Muscle of leg (tissue), 11 donors: ENCODE measurements around the gene MGARP. TPM values are rescaled to one million over a fixed set of nuclear protein-coding genes. Genes with fewer than 3 reads are reported as not detected.

Experiments used
- DNase-seq: peaks from one replicate; pipeline ENCODE4 v3.0.0; 2013
- H3K27ac ChIP-seq: one replicate; pipeline ENCODE4 v1.5.1; 2013; ENCODE audit warnings: mild to moderate bottlenecking, low read length, control low read depth
- H3K27me3 ChIP-seq: one replicate; pipeline ENCODE4 v1.6.1; 2013; ENCODE audit warnings: low read length; ENCODE audit not compliant: control insufficient read depth, insufficient read depth
- H3K36me3 ChIP-seq: one replicate; pipeline ENCODE4 v1.6.1; 2013; ENCODE audit warnings: low read length; ENCODE audit not compliant: control insufficient read depth, insufficient read depth
- H3K4me1 ChIP-seq: one replicate; pipeline ENCODE4 v1.6.1; 2013; ENCODE audit warnings: low read length; ENCODE audit not compliant: control insufficient read depth, insufficient read depth
- H3K4me3 ChIP-seq: one replicate; pipeline ENCODE4 v1.5.1; 2013; ENCODE audit warnings: low read length, control low read depth
- H3K9me3 ChIP-seq: replicated peaks from 2 replicates; pipeline ENCODE4 v1.6.1; 2013; ENCODE audit warnings: low read depth, low read length; ENCODE audit not compliant: control insufficient read depth
- WGBS: methylation state at CpG from one replicate; pipeline ENCODE4 v1.1.5; 2013; ENCODE audit warnings: missing lambda C conversion rate; ENCODE audit not compliant: insufficient coverage; 5-methylcytosine and 5-hydroxymethylcytosine counted together
- polyA plus RNA-seq, 8 donors: library from polyadenylated mRNA; unstranded; fragments of 120-200 nt; gene quantifications; one replicate each; pipeline versions ENCODE4 v1.2.1 to v1.2.3, GENCODE V29; 2013; ENCODE audit warnings: inconsistent platforms in 1 of 8, low replicate concordance in 1 of 8; ENCODE audit not compliant: insufficient read length in 8 of 8, insufficient read depth in 1 of 8
- total RNA-seq: library from RNA; stranded (reverse); fragments of 120-200 nt; gene quantifications from one replicate; pipeline ENCODE4 v1.2.4, GENCODE V29; 2013

The MGARP gene
- total and polyA plus RNA-seq, 9 donors, result 0.14 to 0.63 (median 0.43) TPM

DNA sequence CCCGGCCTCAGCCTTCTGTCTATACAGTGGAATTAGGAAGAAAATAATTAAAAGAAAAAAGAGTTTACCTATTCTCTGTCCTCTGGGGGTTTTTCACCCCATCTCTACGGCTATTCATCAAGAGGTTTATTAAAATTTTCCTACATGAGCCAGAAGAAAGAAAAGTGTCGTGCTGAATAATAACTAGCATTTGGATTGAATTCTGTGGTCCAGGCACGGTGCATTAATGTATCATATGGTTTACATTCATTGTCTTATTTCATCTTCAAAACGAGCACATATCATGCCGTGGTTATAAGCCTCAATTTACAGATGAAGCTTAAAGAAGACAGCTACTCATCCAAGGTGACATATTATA is 15.9 kb upstream of the MGARP start:
- Histone ChIP-seq H3K9me3 (no peaks in the 10 kb centered on the region), H3K4me3 (peak overlapping the region; percentile 12), H3K36me3 (peaks cover 17% of the 10 kb centered on the region), H3K27me3 (no peaks in the 10 kb centered on the region), H3K4me1 (peaks cover 5% of the 10 kb centered on the region), H3K27ac (peak overlapping the region; percentile 42)
- WGBS, result no CpG with 5 or more reads among the region's 6 CpGs
- DNase-seq, result no peak

DNA sequence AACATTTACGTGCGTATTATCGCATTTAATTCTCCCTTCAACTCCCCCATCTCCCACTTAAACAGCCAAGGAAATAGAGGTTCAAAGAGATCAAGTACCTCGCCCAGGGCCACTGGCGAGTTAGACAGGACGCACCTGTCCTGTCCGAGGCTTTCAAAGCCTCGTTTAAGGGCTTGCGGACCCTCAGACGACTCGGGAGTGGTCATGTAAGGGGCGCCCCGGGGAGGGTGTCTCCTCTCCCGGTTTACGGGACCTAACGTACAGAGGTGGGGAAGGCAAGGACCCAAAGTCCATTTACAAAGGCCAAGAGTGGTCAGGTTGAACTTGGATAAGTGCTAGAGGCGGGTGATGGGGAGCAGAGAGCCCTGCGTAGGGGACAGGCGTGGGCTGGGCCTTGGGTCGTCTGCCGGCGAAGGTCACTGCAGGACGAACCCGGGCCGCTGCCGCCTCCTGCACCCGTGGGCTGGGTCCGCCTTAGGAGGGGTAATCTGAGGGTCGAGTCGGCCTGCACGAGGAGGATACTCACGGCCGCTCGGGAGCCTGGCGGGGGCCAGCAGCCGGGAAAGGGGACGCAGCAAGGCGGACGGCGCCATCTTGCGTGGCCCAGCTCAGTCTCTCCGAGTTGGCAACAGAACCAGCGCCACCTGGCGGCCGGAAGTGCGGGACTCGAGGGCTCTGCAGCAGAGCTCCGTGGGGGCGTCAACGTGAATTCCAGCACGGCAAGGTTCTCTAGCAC is 15.3 kb upstream of the MGARP start:
- H3K27ac ChIP-seq, result peak overlapping the region; percentile 87
- peaks cover 3% of the 10 kb centered on the region for H3K4me1 ChIP-seq
- peak overlapping the region; percentile 70 for H3K4me3 ChIP-seq
- DNase-seq, result peak; percentile 97
- WGBS, result under 1% methylated on average over 41 of the region's 51 CpGs
- no peaks in the 10 kb centered on the region for H3K9me3 ChIP-seq
- peaks cover 21% of the 10 kb centered on the region for H3K36me3 ChIP-seq
- no peaks in the 10 kb centered on the region for H3K27me3 ChIP-seq

DNA sequence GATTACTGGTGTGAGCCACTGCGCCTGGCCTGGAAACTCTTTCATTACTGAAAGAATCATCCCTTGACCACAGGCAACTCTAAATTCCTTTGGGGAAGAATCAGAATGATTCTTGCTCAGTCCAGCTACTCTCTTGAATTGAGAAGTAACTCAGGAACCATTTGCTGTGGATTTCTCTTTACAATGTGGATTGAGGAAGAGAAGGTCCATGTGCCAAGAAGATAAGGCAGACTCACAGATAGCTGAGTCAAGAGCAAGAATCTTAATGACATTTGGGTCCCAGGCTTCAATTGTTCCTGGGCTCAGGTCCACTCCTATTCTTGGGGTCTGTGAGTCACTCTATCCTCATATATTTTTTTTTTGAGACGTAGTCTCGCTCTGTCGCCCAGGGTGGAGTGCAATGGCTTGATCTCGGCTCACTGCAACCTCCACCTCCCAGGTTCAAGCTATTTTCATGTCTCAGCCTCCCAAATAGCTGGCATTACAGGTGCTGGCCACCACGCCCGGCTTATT is 6.2 kb upstream of the MGARP start:
- Histone ChIP-seq H3K27me3 (peaks cover 4% of the 10 kb centered on the region), H3K4me1 (no peaks in the 10 kb centered on the region), H3K27ac (no peak overlapping the region), H3K36me3 (peaks cover 9% of the 10 kb centered on the region), H3K4me3 (no peak overlapping the region), H3K9me3 (no peaks in the 10 kb centered on the region)
- no peak for DNase-seq
- WGBS, result 87% methylated on average over 7 of the region's 7 CpGs

DNA sequence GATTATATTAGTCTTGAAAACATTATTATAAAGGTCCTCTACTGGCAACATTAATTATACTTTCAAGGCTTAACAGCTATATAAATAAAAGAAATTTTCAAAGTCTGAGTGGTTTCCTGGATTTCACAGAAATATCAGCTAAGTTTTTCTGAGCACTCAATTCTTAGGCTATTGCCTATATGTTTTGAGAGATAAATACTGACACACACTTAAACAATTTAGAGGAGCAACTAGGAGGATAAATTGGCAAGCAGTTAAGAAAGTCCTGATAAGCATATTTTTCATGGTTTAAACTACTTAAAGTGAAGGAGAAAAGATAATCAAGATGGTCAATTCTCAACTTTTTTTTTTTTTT is 2.7 kb upstream of the MGARP start:
- H3K4me1 ChIP-seq, result peaks cover 12% of the 10 kb centered on the region
- no peak for DNase-seq
- no peak overlapping the region for H3K4me3 ChIP-seq
- H3K27ac ChIP-seq, result no peak overlapping the region
- peaks cover 34% of the 10 kb centered on the region for H3K27me3 ChIP-seq
- no peaks in the 10 kb centered on the region for H3K36me3 ChIP-seq
- no peaks in the 10 kb centered on the region for H3K9me3 ChIP-seq

DNA sequence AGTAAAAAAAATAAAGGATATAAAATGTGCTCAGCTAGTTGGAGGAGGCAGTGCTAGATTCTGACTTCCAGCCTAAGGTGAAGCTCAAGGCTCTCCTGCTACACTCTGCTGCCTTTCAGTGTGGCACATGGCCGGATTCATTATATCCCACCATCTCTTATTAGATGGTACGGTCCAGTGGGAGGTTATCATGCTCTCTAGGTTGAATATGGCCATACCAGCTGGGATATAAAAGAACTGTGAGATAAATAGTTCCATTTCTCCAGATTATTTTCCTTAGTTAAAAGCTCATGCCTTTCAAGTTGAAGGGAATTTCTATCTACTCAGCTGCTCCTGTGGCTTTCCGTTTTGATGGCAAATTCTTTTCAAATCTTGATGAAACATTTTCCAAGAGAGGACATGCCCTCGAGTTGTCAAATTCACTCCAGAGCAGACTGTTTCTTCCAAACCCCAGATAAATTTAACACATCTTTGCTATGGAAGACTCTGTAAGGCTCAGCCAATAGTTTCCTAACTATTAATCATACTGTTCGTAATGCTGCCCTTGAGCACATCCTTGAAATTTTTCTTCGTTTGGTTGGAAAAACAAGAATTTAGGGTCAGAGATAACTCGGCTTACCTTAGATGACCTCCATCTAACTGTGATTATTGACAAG is 2.2 kb upstream of the MGARP start:
- 81% methylated on average over 2 of the region's 7 CpGs for WGBS
- Histone ChIP-seq H3K9me3 (no peaks in the 10 kb centered on the region), H3K4me1 (peaks cover 12% of the 10 kb centered on the region), H3K4me3 (no peak overlapping the region), H3K27me3 (peaks cover 34% of the 10 kb centered on the region), H3K36me3 (no peaks in the 10 kb centered on the region), H3K27ac (no peak overlapping the region)
- no peak for DNase-seq

DNA sequence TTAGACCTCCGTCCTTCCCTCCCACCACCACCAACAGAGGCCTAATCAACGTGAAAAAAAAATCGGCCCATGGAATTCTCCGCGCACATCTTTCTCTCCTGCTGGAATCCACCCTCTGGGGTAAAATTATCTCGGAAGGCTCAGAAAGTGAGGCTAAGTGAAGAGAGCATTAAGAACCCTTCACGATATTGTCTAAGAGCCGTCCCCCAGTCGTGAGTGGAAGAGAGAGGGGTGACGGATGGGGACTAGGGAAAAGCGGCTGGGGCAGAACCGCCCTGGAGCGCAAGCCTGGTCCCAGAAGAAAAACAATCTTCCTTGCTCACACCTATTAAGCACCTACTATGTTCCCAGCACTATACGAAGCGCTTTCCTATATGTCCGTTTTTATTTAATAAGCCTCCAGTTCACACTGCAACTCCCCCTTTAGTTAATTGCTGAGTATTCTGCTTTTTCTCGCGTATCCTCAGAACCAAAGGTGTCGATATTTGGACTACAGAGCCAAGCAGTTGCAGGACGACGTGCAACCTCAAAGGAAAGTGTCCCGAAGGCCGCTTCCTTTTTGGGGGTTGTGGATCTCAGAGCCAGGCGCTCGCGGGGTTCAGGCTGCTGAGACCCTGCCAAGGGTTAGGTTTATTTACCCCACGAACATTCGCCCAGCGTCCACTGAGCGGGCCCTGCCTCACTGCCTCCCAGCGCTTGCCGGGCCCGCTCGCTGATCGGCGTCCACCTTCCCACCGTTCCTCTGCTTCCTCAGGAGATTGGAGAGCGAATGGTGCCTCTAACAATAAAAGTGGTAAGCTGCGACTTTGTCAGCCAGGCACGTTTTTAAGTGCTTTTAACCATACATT is 889 bp downstream of the MGARP start:
- H3K9me3 ChIP-seq, result no peaks in the 10 kb centered on the region
- DNase-seq, result peak; percentile 16
- H3K36me3 ChIP-seq, result no peaks in the 10 kb centered on the region
- no peak overlapping the region for H3K27ac ChIP-seq
- WGBS, result 4% methylated on average over 16 of the region's 40 CpGs
- peak overlapping the region; percentile 40 for H3K4me3 ChIP-seq
- peaks cover 37% of the 10 kb centered on the region for H3K27me3 ChIP-seq
- H3K4me1 ChIP-seq, result peaks cover 12% of the 10 kb centered on the region

DNA sequence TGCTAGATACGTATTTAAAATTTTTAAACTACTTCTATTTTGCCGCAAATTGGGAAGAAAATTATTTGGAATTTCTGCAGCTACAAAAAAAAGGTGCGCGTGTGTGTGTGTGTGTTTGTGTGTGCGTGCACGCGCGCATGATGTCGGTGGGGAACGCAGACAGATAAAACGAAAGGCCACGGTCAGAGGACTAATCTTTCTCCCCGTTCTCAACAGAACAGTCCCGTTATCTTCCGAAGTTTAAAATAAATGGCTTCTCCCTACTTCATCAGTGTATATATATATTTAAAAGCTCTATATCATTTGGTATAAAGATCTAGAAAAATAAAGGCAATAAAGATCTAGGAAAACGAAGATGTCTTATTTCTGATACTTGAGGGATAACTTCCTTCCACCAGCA is 1.5 kb downstream of the MGARP start:
- Histone ChIP-seq H3K9me3 (no peaks in the 10 kb centered on the region), H3K27me3 (peaks cover 37% of the 10 kb centered on the region), H3K27ac (no peak overlapping the region), H3K4me1 (peaks cover 12% of the 10 kb centered on the region), H3K36me3 (no peaks in the 10 kb centered on the region), H3K4me3 (no peak overlapping the region)
- DNase-seq, result no peak
- WGBS, result no CpG with 5 or more reads among the region's 16 CpGs

DNA sequence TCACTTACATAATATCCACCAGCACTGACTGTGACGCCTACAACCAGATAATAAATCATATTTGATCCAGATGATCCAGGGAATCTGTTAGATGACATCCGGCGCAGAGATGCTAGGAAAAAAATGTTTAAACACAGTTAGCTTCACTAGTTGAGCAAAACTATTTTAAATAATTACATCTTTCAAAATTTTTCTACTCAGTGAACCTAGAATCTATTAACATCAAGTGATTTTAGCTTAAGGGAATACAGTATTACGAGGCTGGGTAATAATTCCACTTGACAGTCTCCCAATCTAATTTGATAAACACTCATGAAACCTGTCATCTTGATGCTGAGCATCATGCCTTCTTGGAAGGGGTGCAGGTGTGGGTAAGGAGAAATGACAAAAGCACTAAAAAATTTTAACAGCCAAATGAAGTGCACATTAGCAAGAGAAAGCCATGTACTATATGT is 4.7 kb downstream of the MGARP start:
- Histone ChIP-seq H3K4me3 (no peak overlapping the region), H3K36me3 (no peaks in the 10 kb centered on the region), H3K27ac (no peak overlapping the region), H3K4me1 (peaks cover 12% of the 10 kb centered on the region), H3K27me3 (peaks cover 28% of the 10 kb centered on the region), H3K9me3 (no peaks in the 10 kb centered on the region)
- no CpG with 5 or more reads among the region's 4 CpGs for WGBS
- no peak for DNase-seq

DNA sequence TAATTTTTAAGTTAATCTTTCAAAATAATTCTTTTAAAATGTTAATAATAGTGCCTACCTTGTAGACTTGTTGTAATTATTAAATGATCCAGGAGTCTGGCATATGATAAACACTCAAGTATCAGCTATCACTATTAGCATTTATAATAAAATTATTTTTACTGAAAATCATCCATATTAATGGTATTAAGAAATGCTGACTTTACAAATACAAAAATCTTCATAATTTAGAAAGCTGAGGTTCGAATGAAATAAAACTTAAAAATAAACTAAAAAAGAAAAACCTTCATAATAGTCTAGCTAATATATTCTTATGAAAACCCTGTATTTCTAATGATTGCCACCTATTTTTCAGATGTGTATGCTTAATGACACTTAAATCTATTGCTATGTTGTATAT is 5.2 kb downstream of the MGARP start:
- H3K27me3 ChIP-seq, result peaks cover 23% of the 10 kb centered on the region
- no peak for DNase-seq
- no peak overlapping the region for H3K27ac ChIP-seq
- no peaks in the 10 kb centered on the region for H3K36me3 ChIP-seq
- H3K4me1 ChIP-seq, result peaks cover 8% of the 10 kb centered on the region
- no peak overlapping the region for H3K4me3 ChIP-seq
- WGBS, result no CpG with 5 or more reads among the region's 1 CpG
- no peaks in the 10 kb centered on the region for H3K9me3 ChIP-seq

DNA sequence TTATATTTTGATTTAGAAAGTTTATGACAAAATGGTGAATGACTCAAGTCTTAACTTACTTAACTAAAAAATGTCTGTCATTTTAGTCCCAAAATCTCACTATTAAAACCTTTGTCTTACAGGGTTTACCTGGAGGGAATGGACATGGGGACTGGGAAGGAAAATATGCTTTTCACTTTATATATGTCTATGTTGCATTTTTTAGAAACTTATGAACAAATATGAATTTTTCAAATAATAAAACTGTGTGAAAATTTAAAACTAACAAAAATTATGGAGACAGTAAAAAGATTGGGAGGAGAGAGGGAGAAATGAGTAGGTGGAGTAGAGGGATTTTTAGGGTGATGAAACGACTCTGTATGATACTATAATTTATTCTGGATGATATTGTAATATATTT is 6.2 kb downstream of the MGARP start:
- Histone ChIP-seq H3K36me3 (no peaks in the 10 kb centered on the region), H3K9me3 (no peaks in the 10 kb centered on the region), H3K4me1 (no peaks in the 10 kb centered on the region), H3K27me3 (peaks cover 13% of the 10 kb centered on the region), H3K4me3 (no peak overlapping the region), H3K27ac (no peak overlapping the region)
- no peak for DNase-seq
- WGBS, result no CpG with 5 or more reads among the region's 1 CpG
